NCI-H82 treated with DMSO at 0.1 percent for 48 hours (cell line): ENCODE results near the gene VEGFB.

Source experiments
- DNase-seq: peaks from one replicate; lab custom pipeline; 2025; ENCODE audit not compliant: unreplicated experiment; lab: John Stamatoyannopoulos, UW

The VEGFB gene

DNA sequence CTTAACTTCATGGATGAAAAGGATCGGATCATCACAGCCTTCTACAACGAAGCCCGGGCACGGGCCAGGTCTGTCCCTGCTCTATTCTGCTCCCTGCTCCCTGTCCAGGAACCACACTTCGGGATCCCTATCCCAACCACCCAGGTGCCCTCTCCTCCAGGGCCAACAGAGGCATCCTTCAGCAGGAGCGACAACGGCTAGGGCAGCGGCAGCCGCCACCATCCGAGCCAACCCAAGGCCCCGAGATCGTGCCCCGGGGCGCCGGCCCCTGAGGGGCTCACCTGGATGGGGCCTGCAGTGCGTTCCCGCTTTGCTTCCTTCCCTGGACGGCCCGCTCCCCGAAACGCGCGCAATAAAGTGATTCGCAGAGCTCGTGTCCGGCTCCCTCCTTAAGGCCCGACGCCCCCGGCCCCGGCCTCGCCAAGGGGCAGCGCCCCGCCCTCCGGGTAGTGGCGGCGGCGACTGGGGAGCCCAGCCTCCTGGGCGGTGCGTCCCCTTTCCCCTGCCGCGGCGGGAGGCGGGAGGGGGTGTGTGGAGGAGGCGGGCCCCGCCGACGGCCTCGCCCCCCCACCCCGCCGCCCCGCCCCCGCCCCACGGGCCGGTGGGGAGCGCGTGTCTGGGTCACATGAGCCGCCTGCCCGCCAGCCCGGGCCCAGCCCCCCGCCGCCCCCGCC is at the start of gene VEGFB:
Gene VEGFB (plus strand): TSS at position 672 of the 674 bp plus-strand sequence. CDS start 250 bp downstream, outside the sequence.
- DNase-seq = peak; percentile 9

DNA sequence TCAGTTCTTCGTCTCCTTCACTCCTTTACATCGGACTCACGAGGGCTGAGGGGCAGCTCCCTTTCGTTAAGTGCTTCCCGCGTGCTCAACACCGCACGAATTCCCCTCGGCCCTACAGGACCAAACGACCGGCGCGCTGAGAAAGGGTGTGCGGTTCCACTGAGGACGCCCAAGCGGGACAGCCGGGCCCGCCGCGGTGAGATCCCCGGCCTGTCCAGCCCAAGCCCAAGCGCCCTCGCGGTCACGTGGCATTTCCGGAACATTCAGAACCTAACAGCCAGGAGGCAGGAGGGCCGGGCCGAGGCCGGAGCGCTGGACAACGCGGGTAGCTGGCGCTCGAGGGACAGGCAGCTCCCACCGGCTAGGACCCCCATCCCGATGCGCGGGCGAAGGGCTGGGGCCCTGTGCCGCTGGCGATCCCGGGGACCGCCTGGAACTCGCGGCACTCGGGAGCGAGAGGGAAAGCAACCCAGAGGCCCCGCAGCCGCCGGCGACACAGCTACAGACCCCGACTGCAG is 49.1 kb upstream of the VEGFB start:
- no peak for DNase-seq

DNA sequence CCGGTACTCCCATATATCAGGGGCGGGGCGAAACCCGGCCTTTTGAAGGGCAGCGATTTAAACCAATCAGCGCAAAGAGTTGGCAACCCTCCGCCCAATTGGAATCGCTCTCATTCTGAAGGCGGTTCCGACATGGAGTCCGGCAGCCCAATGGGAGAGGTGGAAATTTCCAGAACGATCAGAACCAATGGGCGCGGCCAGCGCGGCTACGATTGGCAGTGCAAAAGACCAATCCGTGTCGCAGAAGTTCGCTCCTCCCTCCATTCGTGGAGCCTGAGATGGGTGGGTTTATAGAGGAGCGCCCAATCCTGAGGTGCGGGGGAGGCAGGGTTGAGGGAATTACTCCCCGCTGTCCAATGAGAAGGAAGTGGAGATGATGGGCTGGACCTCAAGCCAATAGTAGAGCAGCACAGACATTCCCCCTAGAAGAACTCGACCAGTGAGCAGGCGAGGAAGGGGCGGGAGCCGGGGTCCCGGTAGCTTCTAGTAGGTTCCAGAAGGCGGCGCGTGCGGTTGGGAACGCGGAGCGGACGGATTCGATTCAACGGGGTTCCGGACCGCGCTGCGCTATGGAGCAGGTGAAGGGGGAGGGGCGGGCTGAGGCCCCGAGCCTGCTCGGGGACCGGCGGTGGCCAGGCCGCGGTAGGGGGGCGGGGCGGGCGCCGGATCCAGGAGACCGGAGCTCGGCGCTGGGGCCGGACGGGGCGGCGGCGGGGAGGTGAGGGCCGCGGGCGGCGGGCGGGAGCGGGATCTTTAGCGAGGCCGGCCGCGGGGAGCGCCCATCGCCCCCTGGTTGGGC is 48.5 kb upstream of the VEGFB start, which contains the start of gene STIP1:
Gene STIP1 (plus strand): TSS at position 479 of the 799 bp plus-strand sequence. CDS start 91 bp downstream, at position 570.
- DNase-seq = peak; percentile 99

GRCh38 chr11:64186492-64187165 is 47.8 kb upstream of the VEGFB start:
- no peak for DNase-seq

- DNase-seq = no peak
These were observed 42.0 kb upstream of the VEGFB start for GRCh38 chr11:64192434-64192833.

GRCh38 chr11:64196626-64197025 is 37.8 kb upstream of the VEGFB start:
- no peak for DNase-seq

GRCh38 chr11:64198511-64198910 is 35.9 kb upstream of the VEGFB start:
- DNase-seq = no peak

DNA sequence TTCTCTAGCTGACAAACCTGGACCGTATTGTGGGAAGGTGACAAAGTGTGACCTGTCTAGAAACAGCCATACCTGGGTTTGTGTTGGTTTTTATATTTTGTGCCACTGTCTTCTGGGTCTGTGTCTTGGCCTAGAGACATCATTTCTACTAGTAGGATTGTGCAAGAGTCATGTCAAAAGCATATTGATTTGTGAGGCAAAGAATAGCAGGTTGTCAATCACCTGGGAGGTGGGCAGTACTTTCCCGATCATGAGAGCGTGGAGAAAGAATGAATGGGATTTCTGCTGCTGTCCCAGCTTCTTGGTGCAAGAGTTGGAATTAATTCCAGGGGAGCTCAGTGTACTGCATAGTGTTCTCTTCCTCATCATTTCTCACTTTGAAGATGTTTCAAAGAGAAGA is 32.8 kb upstream of the VEGFB start:
- no peak for DNase-seq

DNA sequence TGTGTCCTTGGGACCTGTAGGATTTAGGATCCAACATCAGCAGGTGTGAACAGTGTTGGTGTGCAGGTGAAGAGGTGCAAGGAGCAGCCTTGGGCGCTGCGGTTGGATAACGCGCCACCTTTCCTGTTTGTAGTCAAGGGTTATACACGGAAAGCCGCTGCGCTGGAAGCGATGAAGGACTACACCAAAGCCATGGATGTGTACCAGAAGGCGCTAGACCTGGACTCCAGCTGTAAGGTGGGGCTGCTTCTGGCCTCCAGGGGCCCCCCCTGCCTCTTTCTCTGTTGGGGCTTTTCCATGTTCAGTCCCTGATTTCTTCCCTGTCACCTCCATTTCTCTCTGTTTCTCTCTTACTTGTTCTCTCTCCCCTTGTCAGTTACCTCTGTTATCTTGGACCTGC is 31.4 kb upstream of the VEGFB start:
- DNase-seq = no peak

DNA sequence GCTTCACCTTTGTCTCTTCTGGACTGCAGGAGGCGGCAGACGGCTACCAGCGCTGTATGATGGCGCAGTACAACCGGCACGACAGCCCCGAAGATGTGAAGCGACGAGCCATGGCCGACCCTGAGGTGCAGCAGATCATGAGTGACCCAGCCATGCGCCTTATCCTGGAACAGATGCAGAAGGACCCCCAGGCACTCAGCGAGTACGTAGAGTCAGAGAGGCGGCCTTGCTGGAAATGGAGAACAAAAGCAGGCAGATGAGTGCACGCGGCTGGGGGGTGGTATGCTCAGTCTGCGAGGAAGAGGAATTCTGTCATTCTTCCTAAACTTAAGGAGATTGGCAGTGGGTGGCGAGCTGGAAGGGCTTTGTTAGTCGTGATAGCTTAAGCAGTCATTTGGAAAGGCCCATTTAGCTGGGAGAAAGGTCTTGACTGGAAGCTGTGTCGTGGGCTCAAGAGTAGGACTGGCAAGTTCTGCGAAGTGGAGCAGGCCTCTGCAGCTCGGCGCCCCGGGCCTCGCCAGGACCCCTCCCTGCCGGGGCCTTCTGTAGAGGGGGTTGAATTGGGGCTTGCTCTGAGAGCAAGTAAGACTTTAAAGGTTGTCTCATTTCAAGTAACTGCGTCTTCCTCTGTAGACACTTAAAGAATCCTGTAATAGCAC is 30.8 kb upstream of the VEGFB start:
- DNase-seq = no peak

DNA sequence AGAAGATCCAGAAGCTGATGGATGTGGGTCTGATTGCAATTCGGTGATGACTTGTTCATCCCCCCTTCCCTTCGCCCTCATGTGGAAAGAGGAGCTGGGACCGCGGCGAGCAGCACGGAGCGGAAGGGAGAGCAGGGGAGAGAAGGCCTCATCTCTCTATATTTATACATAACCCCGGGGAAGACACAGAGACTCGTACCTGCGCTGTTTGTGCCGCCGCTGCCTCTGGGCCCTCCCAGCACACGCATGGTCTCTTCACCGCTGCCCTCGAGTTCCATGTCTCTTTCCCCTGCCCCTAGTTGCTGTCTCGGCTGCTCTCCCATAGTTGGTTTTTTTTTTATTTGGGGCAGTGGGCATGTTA is 30.3 kb upstream of the VEGFB start:
- no peak for DNase-seq

- peak; percentile 54 for DNase-seq
These were observed 29.9 kb upstream of the VEGFB start for GRCh38 chr11:64204464-64204989.

- DNase-seq = no peak
These were observed 27.7 kb upstream of the VEGFB start, which contains the start of gene FERMT3 for GRCh38 chr11:64206457-64207255. Gene FERMT3 (plus strand): TSS chr11:64206721. CDS start chr11:64207365, 644 bp downstream.

- no peak for DNase-seq
These were observed 26.9 kb upstream of the VEGFB start for GRCh38 chr11:64207256-64208085.

GRCh38 chr11:64208086-64208795 is 26.1 kb upstream of the VEGFB start:
- no peak for DNase-seq

DNA sequence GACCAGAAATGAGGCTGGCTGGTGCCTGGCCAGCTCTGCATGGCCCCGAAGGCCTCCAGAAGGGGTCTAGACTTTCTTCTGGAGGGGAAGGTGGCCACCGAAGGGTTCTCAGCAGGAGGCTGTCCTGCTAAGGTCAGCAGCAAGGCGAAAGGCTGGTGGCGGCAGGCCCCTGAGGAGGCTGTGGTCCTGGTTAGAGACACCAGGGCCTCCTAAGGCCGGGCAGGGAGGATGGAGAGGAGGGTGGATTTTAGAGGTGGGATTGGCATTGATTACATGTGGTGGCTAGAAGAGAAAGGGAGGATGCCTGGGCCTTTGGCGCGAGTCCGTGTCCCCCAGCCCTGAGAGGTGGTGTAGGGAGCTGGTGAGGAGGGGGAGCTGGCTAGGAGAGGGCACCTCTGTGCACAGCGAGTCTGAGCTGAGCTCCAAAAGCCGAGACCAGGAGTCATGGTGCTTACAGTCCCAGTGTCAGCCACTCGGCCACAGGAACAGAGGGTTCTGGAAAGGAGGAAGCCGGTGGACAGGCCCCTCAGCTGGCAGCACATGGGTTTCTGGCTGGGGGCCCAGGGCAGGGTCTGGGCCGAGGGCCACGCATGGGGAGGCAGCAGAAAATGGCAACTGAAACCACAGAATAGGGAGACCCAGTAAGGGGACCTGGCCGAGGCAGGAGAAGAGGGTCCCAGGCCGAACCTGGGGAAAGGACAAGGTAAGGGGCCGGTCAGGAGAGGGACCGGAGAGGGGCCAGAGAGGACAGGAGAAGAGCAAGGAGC is 25.4 kb upstream of the VEGFB start:
- DNase-seq = no peak

- DNase-seq = no peak
These were observed 24.9 kb upstream of the VEGFB start for GRCh38 chr11:64209563-64209843.
